Measurements from ENCODE around the gene AARS2.

The AARS2 gene

DNA sequence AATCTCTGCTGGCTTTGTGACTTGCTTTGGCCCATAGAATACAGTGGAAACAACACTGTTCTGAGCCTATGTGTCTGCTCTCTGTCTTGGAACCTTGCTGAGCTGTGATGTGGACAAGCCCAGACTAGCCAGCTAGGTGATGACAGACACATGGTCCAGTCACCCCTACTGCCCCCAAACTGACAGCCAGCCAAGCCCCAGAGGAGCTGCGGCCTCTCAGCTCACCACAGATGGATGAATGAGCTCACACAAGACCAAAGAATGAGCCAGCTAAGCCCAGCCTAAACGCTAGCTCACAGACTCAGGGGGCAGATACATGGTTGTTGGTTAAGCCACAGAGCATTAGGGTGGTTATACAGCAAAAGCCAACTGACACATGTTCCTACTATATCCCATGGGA is 4.1 kb downstream of the AARS2 start:
- Histone ChIP-seq H4K20me1 (ENCODE audit: insufficient read depth, low read length) (no peaks in the 10 kb centered on the region), H3K79me2 (ENCODE audit: insufficient read depth, low read length) (no peaks in the 10 kb centered on the region), H3K27me3 (ENCODE audit: insufficient read depth, low read length) (no peaks in the 10 kb centered on the region), H3K4me3 (ENCODE audit: low read depth, low read length, poor library complexity, severe bottlenecking) (no peak overlapping the region), H3K4me1 (ENCODE audit: insufficient read depth, low read length, severe bottlenecking) (peaks cover 11% of the 10 kb centered on the region), H3K27ac (ENCODE audit: low read depth, low read length, poor library complexity, severe bottlenecking) (no peak overlapping the region), H3K9me3 (ENCODE audit: low read length) (no peaks in the 10 kb centered on the region), H3K9me2 (ENCODE audit: low read depth, low read length) (no peaks in the 10 kb centered on the region), H3K9ac (ENCODE audit: low read length) (no peak overlapping the region), H3K36me3 (ENCODE audit: insufficient read depth, low read length) (peaks cover 67% of the 10 kb centered on the region), H2AFZ (ENCODE audit: low read length) (no peak overlapping the region), H3F3A (ENCODE audit: insufficient read depth, low read length) (no peaks in the 10 kb centered on the region), H3K4me2 (ENCODE audit: low read length) (no peak overlapping the region)
- TF ChIP-seq, protein P1, sequence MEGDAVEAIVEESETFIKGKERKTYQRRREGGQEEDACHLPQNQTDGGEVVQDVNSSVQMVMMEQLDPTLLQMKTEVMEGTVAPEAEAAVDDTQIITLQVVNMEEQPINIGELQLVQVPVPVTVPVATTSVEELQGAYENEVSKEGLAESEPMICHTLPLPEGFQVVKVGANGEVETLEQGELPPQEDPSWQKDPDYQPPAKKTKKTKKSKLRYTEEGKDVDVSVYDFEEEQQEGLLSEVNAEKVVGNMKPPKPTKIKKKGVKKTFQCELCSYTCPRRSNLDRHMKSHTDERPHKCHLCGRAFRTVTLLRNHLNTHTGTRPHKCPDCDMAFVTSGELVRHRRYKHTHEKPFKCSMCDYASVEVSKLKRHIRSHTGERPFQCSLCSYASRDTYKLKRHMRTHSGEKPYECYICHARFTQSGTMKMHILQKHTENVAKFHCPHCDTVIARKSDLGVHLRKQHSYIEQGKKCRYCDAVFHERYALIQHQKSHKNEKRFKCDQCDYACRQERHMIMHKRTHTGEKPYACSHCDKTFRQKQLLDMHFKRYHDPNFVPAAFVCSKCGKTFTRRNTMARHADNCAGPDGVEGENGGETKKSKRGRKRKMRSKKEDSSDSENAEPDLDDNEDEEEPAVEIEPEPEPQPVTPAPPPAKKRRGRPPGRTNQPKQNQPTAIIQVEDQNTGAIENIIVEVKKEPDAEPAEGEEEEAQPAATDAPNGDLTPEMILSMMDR (IDR thresholded peaks at IDR 0.05; ENCODE audit: low read length) = no peak
- TF ChIP-seq EZH2 (IDR thresholded peaks at IDR 0.05; ENCODE audit: borderline replicate concordance, low read length) = no peak

DNA sequence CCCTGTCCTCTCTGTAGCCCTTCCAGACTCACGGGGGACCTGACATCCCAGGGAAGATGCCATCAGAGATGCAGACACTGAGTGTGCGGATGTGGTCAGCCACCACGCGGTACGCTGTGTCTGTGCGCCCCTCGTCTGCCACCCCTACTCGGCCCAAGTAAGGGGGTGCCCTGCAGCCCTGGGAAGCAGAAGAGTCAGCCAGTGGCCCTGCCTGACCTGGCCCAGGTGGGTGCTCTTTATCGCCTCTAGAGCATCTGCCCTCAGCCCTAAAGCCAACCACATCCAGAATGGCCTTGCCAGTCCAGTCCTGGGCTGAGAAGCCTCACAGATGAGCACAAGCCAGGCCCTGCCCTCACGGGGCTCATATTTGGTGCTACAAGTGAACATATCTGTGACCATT is 5.9 kb downstream of the AARS2 start:
- Histone ChIP-seq H3K27me3 (ENCODE audit: insufficient read depth, low read length) (no peaks in the 10 kb centered on the region), H3K9ac (ENCODE audit: low read length) (no peak overlapping the region), H3K4me2 (ENCODE audit: low read length) (no peak overlapping the region), H3K9me2 (ENCODE audit: low read depth, low read length) (no peaks in the 10 kb centered on the region), H3F3A (ENCODE audit: insufficient read depth, low read length) (no peaks in the 10 kb centered on the region), H2AFZ (ENCODE audit: low read length) (no peak overlapping the region), H3K36me3 (ENCODE audit: insufficient read depth, low read length) (peaks cover 86% of the 10 kb centered on the region), H3K27ac (ENCODE audit: low read depth, low read length, poor library complexity, severe bottlenecking) (no peak overlapping the region), H3K4me3 (ENCODE audit: low read depth, low read length, poor library complexity, severe bottlenecking) (no peak overlapping the region), H3K79me2 (ENCODE audit: insufficient read depth, low read length) (no peaks in the 10 kb centered on the region), H3K4me1 (ENCODE audit: insufficient read depth, low read length, severe bottlenecking) (peaks cover 7% of the 10 kb centered on the region), H4K20me1 (ENCODE audit: insufficient read depth, low read length) (no peaks in the 10 kb centered on the region), H3K9me3 (ENCODE audit: low read length) (no peaks in the 10 kb centered on the region)
- TF ChIP-seq EZH2 (IDR thresholded peaks at IDR 0.05; ENCODE audit: borderline replicate concordance, low read length) = no peak
- TF ChIP-seq, protein P1 (IDR thresholded peaks at IDR 0.05; ENCODE audit: low read length) = no peak

DNA sequence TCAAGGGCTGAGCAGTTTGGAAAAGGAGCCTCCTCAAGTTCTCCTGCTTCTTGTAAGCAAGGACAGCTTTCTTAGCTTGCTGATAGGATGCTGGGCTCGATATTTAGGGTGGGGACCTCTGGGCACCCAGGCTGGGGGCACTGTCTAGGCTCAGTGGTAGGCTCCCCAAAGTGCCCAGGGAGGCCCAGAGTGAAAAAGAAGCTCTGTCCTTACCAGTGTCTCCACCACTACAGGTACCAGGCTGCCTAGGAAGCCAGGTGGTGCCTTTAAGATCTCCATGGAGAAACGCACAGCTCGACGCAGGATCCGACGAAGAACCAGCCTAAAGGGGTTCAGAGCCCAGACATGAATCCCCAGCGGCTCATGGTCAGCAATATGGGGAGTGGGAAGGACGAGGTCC is 6.4 kb downstream of the AARS2 start:
- H4K20me1 ChIP-seq (ENCODE audit: insufficient read depth, low read length) = no peaks in the 10 kb centered on the region
- no peaks in the 10 kb centered on the region for H3K27me3 ChIP-seq (ENCODE audit: insufficient read depth, low read length)
- no peak overlapping the region for H2AFZ ChIP-seq (ENCODE audit: low read length)
- H3K36me3 ChIP-seq (ENCODE audit: insufficient read depth, low read length) = peaks cover 86% of the 10 kb centered on the region
- no peaks in the 10 kb centered on the region for H3F3A ChIP-seq (ENCODE audit: insufficient read depth, low read length)
- H3K9ac ChIP-seq (ENCODE audit: low read length) = no peak overlapping the region
- H3K79me2 ChIP-seq (ENCODE audit: insufficient read depth, low read length) = no peaks in the 10 kb centered on the region
- H3K27ac ChIP-seq (ENCODE audit: low read depth, low read length, poor library complexity, severe bottlenecking) = no peak overlapping the region
- no peaks in the 10 kb centered on the region for H3K9me3 ChIP-seq (ENCODE audit: low read length)
- H3K4me1 ChIP-seq (ENCODE audit: insufficient read depth, low read length, severe bottlenecking) = peaks cover 2% of the 10 kb centered on the region
- TF ChIP-seq, protein P1 (IDR thresholded peaks at IDR 0.05; ENCODE audit: low read length) = no peak
- TF ChIP-seq EZH2 (IDR thresholded peaks at IDR 0.05; ENCODE audit: borderline replicate concordance, low read length) = no peak
- H3K4me3 ChIP-seq (ENCODE audit: low read depth, low read length, poor library complexity, severe bottlenecking) = no peak overlapping the region
- H3K4me2 ChIP-seq (ENCODE audit: low read length) = no peak overlapping the region
- H3K9me2 ChIP-seq (ENCODE audit: low read depth, low read length) = no peaks in the 10 kb centered on the region

Measured in OCI-LY1 (cell line).